ENCODE data around the gene IL4I1. TPM values are rescaled to one million over a fixed set of nuclear protein-coding genes. Genes with fewer than 3 reads are reported as not detected.

The IL4I1 gene
- total RNA-seq, 4 donors from 2014 or later: 0.63 to 3.0 (median 1.7) TPM; not detected in 1

DNA sequence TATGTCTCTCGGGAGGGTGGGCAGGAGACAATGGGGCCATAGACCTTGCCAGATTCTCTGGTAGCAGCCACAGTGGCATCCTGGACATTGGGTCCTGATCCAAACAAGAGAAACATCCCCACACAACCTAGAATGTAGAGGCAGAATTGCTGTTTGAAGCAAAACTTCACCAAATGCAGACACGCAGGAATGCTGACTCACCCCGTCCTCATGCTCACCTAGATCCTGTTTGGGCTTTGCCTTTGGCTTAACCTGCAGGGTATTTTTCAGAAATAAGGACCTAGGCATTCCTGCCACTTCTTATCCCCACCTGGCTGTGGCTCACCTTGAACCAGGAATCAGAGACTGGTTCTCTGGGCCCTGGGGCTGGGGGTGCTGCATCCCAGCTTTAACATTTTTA lies 11.9 kb downstream of the IL4I1 start:
- DNase-seq (ENCODE audit: low spot score in 2 of 2): no peak
- 84 to 89% methylated on average over 3 of the region's 3 CpGs for WGBS, 2 donors
- Histone ChIP-seq H3K27ac (no peak overlapping the region), H3K36me3 (peaks cover 19 to 97% (median 45%) of the 10 kb centered on the region in 3 donors), H3K4me1 (peaks cover 0 to 14% (median under 1%) of the 10 kb centered on the region in 4 donors), H3K9me3 (peaks cover 0 to 5% (median 0%) of the 10 kb centered on the region in 4 donors), H3K4me3 (no peak overlapping the region), H3K27me3 (no peaks in the 10 kb centered on the region)
- TF ChIP-seq, protein P1, sequence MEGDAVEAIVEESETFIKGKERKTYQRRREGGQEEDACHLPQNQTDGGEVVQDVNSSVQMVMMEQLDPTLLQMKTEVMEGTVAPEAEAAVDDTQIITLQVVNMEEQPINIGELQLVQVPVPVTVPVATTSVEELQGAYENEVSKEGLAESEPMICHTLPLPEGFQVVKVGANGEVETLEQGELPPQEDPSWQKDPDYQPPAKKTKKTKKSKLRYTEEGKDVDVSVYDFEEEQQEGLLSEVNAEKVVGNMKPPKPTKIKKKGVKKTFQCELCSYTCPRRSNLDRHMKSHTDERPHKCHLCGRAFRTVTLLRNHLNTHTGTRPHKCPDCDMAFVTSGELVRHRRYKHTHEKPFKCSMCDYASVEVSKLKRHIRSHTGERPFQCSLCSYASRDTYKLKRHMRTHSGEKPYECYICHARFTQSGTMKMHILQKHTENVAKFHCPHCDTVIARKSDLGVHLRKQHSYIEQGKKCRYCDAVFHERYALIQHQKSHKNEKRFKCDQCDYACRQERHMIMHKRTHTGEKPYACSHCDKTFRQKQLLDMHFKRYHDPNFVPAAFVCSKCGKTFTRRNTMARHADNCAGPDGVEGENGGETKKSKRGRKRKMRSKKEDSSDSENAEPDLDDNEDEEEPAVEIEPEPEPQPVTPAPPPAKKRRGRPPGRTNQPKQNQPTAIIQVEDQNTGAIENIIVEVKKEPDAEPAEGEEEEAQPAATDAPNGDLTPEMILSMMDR (IDR thresholded peaks at IDR 0.05): no peak
- TF ChIP-seq POLR2A (IDR thresholded peaks at IDR 0.05) (no peak), EP300 (IDR thresholded peaks at IDR 0.05) (no peak)

DNA sequence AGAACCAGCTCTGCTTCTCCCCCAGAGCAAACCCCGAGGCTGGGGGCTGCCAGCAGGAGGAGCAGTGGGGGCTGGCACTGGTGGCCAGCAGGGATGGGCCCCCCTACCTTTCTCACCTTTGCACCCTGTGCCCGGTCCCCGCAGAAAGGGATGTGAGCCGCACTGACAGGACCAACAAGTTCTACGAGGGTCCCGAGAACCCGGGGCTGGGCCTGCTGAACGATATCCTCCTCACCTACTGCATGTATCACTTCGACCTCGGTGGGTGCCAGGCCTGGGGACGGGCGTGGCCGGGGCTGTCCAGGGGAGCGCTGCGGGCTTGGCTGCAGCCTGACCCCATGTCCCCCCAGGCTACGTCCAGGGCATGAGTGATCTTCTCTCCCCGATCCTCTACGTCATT lies 12.6 kb downstream of the IL4I1 start:
- no peak for DNase-seq (ENCODE audit: low spot score in 2 of 2)
- Histone ChIP-seq H3K36me3 (peaks cover 20 to 100% (median 45%) of the 10 kb centered on the region in 3 donors), H3K27ac (no peak overlapping the region), H3K4me3 (no peak overlapping the region), H3K27me3 (no peaks in the 10 kb centered on the region), H3K4me1 (peaks cover 0 to 15% (median under 1%) of the 10 kb centered on the region in 4 donors), H3K9me3 (peaks cover 0 to 5% (median 0%) of the 10 kb centered on the region in 4 donors)
- WGBS, 2 donors: 96 to 98% methylated on average over 15 to 17 of the region's 18 CpGs
- TF ChIP-seq EP300 (IDR thresholded peaks at IDR 0.05): no peak
- TF ChIP-seq, protein P1 (IDR thresholded peaks at IDR 0.05): no peak
- no peak for TF ChIP-seq POLR2A (IDR thresholded peaks at IDR 0.05)

DNA sequence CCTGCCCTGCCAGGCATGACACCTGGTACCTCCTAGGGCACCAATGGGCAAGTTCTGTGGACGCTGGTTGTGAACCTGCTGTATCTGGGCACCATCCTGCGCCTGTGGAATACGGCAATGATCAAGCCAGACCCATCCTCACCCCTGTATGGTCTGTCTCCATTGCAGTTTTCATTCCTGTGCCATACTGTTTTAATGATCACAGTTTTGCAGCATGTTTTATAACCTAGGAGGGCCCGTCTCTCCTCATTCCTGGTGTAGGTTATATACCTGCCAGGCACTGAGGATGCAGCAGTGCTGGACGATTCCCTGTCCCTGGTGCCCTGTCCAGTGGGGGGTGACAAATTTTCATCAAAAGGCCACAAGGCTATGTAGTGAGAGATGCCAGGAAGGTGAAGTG lies 13.6 kb downstream of the IL4I1 start:
- Histone ChIP-seq H3K27ac (no peak overlapping the region), H3K36me3 (peaks cover 21 to 94% (median 45%) of the 10 kb centered on the region in 3 donors), H3K9me3 (peaks cover 0 to 5% (median 0%) of the 10 kb centered on the region in 4 donors), H3K4me1 (peaks cover 0 to 25% (median 9%) of the 10 kb centered on the region in 4 donors), H3K27me3 (no peaks in the 10 kb centered on the region), H3K4me3 (no peak overlapping the region)
- TF ChIP-seq, protein P1 (IDR thresholded peaks at IDR 0.05): no peak
- TF ChIP-seq POLR2A (IDR thresholded peaks at IDR 0.05) (no peak), EP300 (IDR thresholded peaks at IDR 0.05) (no peak)
- 97 to 99% methylated on average over 5 of the region's 5 CpGs for WGBS, 2 donors
- DNase-seq (ENCODE audit: low spot score in 2 of 2): no peak

DNA sequence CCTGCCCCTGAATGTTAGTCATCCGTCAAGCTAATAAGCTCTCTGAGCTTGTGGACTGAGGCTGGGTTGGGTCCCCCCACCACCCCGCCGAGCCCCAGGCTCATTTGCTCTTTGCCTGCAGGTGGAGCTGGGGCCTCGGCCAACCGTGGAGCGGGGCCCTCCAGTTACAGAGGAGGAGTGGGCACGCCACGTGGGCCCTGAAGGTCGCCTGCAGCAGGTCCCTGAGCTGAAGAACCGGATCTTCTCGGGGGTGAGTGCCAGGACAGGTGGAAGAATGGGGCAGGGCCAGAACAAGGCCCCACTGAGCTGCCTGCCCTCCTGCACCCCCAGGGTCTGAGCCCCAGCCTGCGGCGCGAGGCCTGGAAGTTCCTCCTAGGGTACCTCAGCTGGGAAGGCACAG lies 14.0 kb downstream of the IL4I1 start:
- no peak for DNase-seq (ENCODE audit: low spot score in 2 of 2)
- Histone ChIP-seq H3K36me3 (peaks cover 21 to 89% (median 45%) of the 10 kb centered on the region in 3 donors), H3K27ac (no peak overlapping the region), H3K27me3 (no peaks in the 10 kb centered on the region), H3K4me1 (peaks cover 0 to 25% (median 9%) of the 10 kb centered on the region in 4 donors), H3K4me3 (no peak overlapping the region), H3K9me3 (peaks cover 0 to 5% (median 0%) of the 10 kb centered on the region in 4 donors)
- WGBS, 2 donors: 96% methylated on average over 14 of the region's 14 CpGs
- TF ChIP-seq POLR2A (IDR thresholded peaks at IDR 0.05) (no peak), EP300 (IDR thresholded peaks at IDR 0.05) (no peak)
- TF ChIP-seq, protein P1 (IDR thresholded peaks at IDR 0.05): no peak

DNA sequence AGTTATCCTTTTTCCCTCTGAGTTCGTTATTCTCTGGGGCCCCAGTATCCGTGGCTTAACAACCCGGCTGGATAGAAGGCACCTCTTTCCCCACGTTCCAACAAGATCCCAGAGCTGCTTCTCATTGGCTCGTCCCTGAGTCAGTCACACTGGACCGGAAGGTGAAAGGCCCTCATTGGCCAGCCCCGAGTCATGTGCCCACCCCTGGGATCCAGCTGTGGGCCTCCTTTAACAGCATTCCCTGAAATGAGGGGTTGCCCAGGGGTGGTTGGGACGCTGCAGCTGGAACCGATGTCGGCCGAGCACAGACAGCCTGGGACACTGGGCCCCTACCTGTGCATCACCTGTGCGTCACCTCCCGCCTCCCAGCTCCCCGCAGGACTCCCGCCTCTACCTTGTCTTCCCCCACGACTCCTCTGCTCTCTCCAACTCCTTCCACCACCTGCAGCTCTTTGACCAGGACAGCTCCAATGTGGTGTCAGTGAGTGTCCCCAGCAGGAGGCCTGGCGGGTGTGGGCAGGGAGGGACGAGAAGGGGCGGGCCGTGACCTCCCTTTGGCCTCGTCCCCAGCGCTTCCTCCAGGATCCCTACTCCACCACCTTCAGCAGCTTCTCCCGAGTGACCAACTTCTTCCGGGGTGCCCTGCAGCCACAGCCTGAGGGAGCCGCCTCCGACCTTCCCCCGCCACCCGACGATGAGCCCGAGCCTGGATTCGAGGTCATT lies 14.9 kb downstream of the IL4I1 start:
- TF ChIP-seq, protein P1 (IDR thresholded peaks at IDR 0.05): no peak
- no peak for TF ChIP-seq EP300 (IDR thresholded peaks at IDR 0.05)
- no peak for TF ChIP-seq POLR2A (IDR thresholded peaks at IDR 0.05)
- 88% methylated on average over 29 to 31 of the region's 31 CpGs for WGBS, 2 donors
- DNase-seq (ENCODE audit: low spot score in 2 of 2): no peak
- Histone ChIP-seq H3K36me3 (peaks cover 21 to 81% (median 45%) of the 10 kb centered on the region in 3 donors), H3K4me3 (no peak overlapping the region), H3K4me1 (peaks cover 0 to 25% (median 9%) of the 10 kb centered on the region in 4 donors), H3K9me3 (peaks cover 0 to 5% (median 0%) of the 10 kb centered on the region in 4 donors), H3K27ac (no peak overlapping the region), H3K27me3 (no peaks in the 10 kb centered on the region)
